GM18507 (cell line): Measurements from ENCODE around the gene DOCK1.

Source experiments
- DNase-seq: peaks from one replicate; pipeline ENCODE4 v3.0.0; 2011; ENCODE audit warnings: low read depth; ENCODE audit not compliant: insufficient read length; ENCODE audit errors: extremely low spot score
- FAIRE-seq: peaks from 2 replicates; lab custom pipeline; 2011; peaks lifted over from hg19 to GRCh38; lab: Jason Lieb, UNC

DOCK1 gene

GRCh38 chr10:127415116-127415515 lies 509.9 kb downstream of the DOCK1 start:
- DNase-seq (no peak), FAIRE-seq (no peak)

GRCh38 chr10:127415901-127416581 lies 510.8 kb downstream of the DOCK1 start:
- FAIRE-seq (no peak), DNase-seq (no peak)

DNA sequence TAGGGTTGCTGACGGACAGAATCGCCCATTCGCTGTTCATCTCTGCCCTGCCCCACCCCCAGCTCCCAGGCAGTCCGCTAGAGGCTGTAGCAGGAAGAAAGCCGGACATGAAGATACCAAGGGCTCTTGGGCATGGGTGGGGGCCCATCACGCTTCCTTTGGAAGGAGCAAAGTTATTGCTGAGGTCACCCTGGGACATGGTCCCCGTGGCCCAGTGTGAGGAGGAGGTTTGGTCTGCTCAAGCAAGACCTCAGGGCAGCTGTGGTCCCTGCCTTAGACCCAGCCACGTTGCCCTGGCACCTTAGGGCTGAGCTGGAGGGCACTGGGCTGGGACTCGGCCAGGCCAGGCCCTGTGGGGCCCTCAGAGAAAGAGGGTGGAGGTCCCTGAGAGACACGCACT lies 511.8 kb downstream of the DOCK1 start:
- FAIRE-seq (no peak), DNase-seq (no peak)

DNA sequence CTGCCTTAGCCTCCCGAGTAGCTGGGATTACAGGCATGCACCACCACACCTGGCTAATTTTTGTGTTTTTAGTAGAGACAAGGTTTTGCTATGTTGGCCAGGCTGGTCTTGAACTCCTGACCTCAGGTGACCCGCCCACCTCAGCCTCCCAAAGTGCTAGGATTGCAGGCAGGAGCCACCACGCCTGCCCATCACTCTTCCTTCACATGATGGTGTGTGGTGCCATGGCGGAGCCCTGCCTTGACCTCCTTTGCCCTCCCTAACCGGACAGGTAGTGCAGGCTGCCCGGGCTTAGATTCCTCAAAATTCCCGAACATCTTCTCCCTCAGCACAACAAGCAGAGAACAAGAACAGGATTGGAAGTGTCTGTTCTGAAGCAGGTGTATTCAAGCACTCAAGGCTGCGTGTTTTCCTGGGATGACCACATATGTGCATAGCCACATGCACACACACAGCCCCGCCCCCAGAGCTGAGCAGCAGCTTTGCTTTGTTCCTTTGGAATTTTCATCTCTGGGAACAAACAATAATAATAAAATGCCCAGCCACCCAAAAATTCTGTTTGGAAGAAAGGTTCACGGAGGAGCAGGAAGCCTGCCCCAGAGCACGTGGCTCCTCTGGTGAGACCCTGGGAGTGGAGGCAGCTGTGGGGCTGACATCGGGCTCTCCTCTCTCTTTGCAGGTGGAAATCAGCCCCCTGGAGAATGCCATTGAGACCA lies 512.6 kb downstream of the DOCK1 start:
- FAIRE-seq (no peak), DNase-seq (no peak)

DNA sequence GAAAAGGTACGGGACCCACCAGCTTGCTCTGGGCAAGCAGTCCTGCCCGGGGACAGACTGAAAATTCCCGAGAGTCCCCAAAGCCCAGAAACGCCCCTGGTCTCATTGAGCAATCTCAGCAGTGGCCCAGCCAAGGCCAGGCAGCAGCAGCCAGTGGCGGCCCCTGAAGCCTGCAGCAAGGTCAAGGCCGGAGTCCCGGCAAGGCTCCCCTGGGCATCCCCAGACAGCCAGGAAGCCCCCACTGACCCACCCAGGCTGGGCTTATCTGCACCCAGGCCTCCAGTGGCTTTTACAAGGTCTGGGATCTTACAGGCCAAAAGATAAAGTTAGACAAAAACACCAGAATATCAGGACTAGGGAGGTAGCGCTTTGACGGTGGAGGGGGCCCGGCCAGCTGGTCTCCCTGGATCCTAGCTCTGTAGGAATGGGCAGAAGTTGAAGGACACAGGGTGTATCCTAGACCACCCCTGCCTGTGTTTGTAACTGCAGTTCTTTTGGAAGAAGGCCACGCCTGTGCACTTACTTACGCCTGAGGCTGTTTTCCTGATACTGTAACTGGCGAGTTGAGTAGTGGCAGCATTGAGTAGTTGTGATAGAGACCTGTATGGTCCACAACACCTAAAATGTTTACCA lies 513.4 kb downstream of the DOCK1 start:
- DNase-seq (no peak), FAIRE-seq (no peak)

- FAIRE-seq = no peak
- DNase-seq = no peak
Measured at GRCh38 chr10:127420138-127420684, 515.0 kb downstream of the DOCK1 start.

DNA sequence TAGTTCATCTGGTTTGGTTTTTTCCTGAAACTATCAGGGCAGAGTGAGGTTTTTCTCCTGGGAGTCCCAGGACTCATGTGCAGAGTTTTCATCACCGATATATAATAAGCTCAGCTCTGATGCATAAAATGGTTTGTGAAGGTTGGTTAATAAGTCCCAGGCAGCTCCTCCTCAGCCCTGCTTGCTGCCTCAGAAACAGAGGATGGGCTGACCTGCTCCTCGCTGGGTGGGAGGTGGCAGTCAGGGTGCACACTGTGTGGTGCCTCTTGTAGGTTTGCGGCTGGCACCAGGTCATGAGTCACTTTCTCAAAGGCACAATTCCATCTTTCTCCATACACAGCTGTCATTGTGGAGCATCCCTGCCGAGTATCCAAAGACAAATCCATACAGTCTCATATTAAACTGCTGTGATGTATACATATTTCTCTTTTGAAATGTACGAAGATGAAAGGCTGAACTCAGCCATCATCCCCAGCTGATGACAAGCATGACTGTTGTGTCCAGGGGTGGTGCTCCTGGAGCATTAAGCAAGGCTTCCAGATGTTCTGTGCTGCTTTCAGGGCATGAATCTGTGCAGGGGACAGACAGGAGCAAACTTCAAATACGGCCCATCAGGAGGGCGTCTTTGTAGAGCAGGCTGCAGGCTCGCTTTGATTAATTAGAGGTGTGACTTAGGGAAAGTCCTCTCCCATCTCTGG lies 518.1 kb downstream of the DOCK1 start:
- no peak for FAIRE-seq
- DNase-seq = no peak

DNA sequence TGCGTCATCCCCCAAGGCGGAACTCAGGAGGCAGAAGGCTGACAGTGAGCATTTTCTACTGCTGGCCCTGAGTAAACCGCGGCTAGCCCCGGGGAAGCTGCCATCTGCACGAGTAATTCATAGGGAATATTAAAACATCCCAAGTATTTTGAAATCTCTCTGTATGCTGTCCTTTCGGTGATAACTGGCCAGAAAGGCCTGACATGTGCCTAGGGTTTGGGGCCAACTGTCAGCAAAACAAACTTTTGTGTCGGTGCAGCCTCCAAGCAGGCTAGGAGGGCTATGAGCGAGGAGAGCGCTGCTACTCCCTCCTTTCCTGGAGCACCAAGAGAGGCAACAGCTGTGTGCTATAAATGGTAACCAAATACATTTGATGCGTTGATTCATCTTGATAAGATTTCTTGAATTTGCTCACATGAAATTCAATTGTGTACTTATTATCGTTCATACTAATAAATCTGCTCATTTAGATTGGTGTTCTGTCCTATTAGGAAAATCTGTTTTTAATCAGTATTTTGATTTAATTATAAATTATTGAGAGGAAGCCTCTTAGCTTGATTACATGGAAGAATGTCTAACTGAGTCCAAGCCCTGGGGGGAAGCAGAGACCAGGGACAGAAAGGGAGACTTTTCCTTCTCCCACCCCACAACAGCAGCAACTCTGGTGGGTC lies 519.5 kb downstream of the DOCK1 start:
- FAIRE-seq (no peak), DNase-seq (no peak)

DNA sequence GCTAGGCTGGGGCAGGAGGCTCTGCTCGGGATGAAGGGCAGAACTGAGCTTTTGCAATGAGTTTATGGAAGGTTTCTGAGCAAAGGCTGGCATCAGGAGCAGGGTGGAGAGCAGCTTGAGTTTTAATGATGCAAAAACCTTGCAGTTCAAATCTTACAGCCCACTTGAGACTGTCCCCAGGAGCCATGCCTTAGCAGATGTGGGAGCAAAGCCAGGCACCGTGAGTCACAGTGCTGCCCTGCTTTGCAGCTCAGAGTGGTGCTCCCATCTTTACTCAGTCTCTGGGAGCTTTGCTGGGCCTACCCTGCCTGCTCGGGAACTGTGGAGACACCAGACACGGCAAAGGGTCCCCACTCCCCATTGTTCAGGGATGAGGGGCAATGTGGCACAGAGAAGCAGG lies 521.5 kb downstream of the DOCK1 start:
- FAIRE-seq (no peak), DNase-seq (no peak)

- no peak for DNase-seq
- FAIRE-seq = no peak
Measured at GRCh38 chr10:127427926-127428325, 522.7 kb downstream of the DOCK1 start.

GRCh38 chr10:127428385-127428980 lies 523.3 kb downstream of the DOCK1 start:
- DNase-seq (no peak), FAIRE-seq (no peak)

GRCh38 chr10:127429601-127430312 lies 524.5 kb downstream of the DOCK1 start:
- FAIRE-seq (no peak), DNase-seq (no peak)

DNA sequence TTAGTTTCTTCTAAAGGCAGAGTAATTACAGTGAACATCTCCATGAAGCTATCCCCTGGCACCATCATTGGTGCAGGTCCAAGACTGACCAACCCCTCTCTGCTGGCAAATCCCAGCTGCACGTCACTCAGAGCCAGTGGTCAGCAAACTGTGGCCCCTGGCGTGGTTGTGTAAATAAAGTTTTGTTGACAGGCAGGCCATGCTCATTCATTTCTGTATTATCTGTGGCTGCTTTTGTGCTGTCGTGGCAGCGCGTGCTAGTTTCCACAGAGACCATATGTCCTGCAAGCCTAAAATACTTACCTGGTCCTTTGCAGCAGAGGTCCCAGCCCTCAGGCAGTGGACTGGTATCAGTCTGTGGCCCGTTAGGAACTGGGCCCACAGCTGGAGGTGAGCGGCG lies 526.3 kb downstream of the DOCK1 start:
- no peak for FAIRE-seq
- no peak for DNase-seq

DNA sequence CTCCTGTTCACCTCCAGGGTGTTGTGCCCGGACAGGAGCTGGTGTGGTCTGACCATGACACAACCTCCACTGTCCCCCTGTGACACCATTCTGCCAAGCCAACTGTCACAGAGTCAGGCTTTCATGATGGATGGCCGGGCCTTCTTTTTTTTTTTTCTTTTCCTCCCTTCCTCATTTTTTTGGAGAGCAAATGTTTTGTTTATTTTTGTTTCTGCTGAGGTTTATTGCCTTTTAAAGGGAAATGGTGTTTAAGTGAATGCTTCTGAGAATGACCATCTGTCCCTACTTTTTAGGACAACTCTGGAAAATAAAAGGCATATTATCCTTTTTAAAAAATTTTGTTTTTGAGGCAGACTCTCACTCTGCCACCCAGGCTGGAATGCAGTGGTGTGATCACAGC lies 528.8 kb downstream of the DOCK1 start:
- FAIRE-seq (no peak), DNase-seq (no peak)

- DNase-seq = no peak
Measured at GRCh38 chr10:127435246-127435645, 530.0 kb downstream of the DOCK1 start.

DNA sequence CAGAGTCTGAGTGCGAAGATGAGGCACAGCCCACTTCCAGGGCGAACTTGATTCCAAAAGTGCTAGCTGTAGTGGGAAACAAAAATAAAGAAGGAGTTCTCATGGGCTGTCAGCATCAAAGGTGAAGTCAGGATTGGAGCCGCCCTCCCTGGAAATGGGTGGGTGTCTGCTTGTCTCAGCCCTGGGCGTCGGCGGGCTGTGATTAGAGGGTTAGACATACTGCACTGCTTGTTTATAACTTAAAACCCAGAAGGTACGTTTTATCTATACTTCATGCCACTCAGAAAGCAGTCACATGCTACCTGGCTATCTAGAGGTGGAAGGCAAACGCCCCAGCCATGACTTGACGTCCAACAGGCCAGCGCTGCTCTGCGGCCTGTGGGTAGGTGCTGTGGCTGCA lies 535.1 kb downstream of the DOCK1 start:
- FAIRE-seq = no peak

More at GRCh38 chr10:127435246-127435645, 530.0 kb downstream of the DOCK1 start:
- FAIRE-seq = no peak

DNA sequence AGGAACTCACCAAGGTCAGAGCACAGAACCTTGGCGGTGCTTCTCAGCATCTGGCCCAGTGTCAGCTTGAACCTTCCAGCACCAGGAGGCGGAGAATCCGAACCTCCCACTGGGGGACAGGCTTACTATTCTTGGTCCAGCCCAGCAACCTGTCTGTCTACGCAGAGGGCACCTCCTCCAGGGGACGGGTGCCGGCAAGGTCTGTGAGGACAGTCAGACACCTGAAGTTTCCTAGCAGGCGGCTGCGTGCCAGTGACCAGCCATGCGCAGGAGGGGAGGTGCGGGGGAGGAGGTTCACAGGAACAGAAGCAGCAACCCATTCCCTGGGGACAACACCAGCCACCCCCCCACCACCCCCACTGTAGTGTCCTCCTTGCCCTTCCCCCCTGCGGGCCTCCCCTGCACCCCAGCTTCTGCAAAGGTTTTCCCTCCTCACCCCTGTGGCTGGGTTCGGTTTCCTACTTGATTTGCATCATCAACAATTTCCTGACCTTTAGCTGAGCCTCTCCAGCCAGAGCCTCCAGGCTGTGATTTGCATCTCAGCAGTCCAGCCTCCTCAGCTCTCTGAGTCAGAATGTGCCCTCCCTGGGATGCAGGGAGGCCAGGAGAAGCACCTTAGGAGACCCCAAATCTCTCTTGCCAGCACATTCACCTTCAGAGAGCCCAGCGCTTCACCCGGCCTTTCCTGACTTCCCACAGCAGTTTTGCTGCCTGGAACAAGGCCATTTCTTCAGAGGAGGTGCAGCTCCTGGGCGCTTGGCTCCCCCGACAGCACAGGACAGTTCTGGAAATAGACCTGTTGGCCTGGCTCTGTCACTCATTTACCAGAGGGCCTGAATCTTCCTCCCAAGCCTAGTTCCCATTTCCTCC lies 536.4 kb downstream of the DOCK1 start:
- FAIRE-seq = no peak
- DNase-seq = no peak

More for the DNA sequence above, 535.1 kb downstream of the DOCK1 start:
- no peak for DNase-seq

DNA sequence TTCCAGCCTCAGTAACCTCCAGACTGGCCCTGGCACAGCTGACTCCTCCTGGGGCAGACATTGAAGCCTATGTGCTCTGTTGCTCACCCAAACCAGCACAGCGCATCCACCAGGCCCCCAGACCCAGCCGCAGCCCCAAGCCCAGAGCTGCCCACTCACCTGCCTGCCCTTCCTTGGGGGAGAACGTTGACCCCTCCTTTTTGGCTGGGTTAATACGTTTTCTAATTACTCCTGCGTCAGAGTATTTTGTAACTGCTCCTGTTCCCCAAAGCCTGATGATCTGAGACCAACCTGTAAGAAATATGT lies 536.9 kb downstream of the DOCK1 start:
- DNase-seq (no peak), FAIRE-seq (no peak)
